ENCODE measurements around the gene TMOD2. TPM values are rescaled to one million over a fixed set of nuclear protein-coding genes. Genes with fewer than 3 reads are reported as not detected.

The TMOD2 gene
- total RNA-seq, 6 experiments from 2014 or later: 1.1 to 2.5 (median 1.3) TPM

DNA sequence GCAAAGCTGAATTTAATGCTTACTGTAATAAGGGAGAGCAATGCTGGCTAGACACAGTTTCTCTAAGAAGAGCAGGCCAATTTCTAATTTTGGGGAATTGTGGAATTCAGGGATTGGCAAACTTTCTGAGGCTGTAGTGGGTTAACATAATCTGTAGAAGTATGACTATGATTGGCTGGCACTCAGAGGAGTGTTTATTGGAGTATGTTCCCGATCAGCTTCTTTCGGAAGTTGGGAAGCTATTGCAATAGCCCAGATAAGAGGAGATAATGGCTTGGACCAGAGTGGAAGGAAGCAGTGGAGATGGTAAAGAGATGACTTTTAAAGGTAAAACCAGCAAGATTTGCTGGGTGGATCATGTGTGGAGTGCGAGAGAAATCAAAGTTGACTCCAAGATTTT is 97.4 kb downstream of the TMOD2 start:
- H3K4me1 ChIP-seq: peaks cover 0 to 18% (median 6%) of the 10 kb centered on the region in 4 donors
- WGBS (ENCODE audit: insufficient coverage, low coverage, low lambda C conversion rate, missing lambda C conversion rate): 49% methylated on average over 3 of the region's 3 CpGs
- H3K36me3 ChIP-seq: no peaks in the 10 kb centered on the region
- peak; percentile 36 to 58 (median 48) for ATAC-seq
- no peak overlapping the region for H3K27ac ChIP-seq
- TF ChIP-seq, protein P1, sequence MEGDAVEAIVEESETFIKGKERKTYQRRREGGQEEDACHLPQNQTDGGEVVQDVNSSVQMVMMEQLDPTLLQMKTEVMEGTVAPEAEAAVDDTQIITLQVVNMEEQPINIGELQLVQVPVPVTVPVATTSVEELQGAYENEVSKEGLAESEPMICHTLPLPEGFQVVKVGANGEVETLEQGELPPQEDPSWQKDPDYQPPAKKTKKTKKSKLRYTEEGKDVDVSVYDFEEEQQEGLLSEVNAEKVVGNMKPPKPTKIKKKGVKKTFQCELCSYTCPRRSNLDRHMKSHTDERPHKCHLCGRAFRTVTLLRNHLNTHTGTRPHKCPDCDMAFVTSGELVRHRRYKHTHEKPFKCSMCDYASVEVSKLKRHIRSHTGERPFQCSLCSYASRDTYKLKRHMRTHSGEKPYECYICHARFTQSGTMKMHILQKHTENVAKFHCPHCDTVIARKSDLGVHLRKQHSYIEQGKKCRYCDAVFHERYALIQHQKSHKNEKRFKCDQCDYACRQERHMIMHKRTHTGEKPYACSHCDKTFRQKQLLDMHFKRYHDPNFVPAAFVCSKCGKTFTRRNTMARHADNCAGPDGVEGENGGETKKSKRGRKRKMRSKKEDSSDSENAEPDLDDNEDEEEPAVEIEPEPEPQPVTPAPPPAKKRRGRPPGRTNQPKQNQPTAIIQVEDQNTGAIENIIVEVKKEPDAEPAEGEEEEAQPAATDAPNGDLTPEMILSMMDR (IDR thresholded peaks at IDR 0.05): no peak
- no peak for TF ChIP-seq POLR2A (IDR thresholded peaks at IDR 0.05)
- intact Hi-C loops (cut with DNase I): no loop called here
- H3K9me3 ChIP-seq: no peaks in the 10 kb centered on the region
- DNase-seq: no peak
- H3K27me3 ChIP-seq: no peaks in the 10 kb centered on the region
- H3K4me3 ChIP-seq: no peak overlapping the region

GRCh38 chr15:51849860-51850259 is 98.5 kb downstream of the TMOD2 start:
- Histone ChIP-seq H3K36me3 (no peaks in the 10 kb centered on the region), H3K27me3 (no peaks in the 10 kb centered on the region), H3K4me3 (no peak overlapping the region), H3K4me1 (peaks cover 0 to 26% (median 11%) of the 10 kb centered on the region in 4 donors), H3K9me3 (no peaks in the 10 kb centered on the region), H3K27ac (no peak overlapping the region)
- ATAC-seq: no peak
- WGBS (ENCODE audit: insufficient coverage, low coverage, low lambda C conversion rate, missing lambda C conversion rate): 100% methylated on average over 3 of the region's 3 CpGs
- no peak for TF ChIP-seq POLR2A (IDR thresholded peaks at IDR 0.05)
- TF ChIP-seq, protein P1 (IDR thresholded peaks at IDR 0.05): no peak
- no peak for DNase-seq
- intact Hi-C loops (cut with DNase I): no loop called here

DNA sequence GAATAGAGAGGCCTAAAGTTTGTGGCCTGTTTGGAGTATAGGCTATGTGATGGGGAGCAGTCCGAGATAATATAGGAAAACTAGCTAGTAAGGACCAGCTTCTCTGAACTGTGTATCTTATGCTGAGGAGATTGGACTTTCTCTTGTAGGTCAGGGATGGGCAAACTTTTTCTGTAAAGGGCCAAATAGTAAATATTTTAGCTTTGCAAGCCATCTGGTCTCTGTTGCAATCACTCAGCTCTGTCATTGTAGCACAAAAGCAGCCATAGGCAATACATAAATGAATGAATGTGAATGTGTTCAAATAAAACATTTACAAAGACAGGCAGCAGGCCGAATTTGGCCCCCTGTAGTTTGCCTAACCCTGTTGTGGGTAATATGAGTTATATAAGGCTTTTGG is 102.6 kb downstream of the TMOD2 start:
- WGBS (ENCODE audit: insufficient coverage, low coverage, low lambda C conversion rate, missing lambda C conversion rate): 26% methylated on average over 2 of the region's 2 CpGs
- peaks cover 0 to 42% (median 11%) of the 10 kb centered on the region in 4 donors for H3K4me1 ChIP-seq
- intact Hi-C loops (cut with DNase I): no loop called here
- no peaks in the 10 kb centered on the region for H3K36me3 ChIP-seq
- no peaks in the 10 kb centered on the region for H3K27me3 ChIP-seq
- H3K9me3 ChIP-seq: no peaks in the 10 kb centered on the region
- TF ChIP-seq, protein P1 (IDR thresholded peaks at IDR 0.05): no peak
- no peak for TF ChIP-seq POLR2A (IDR thresholded peaks at IDR 0.05)
- peak overlapping the region in 1 of 3 donors; percentile 9 for H3K27ac ChIP-seq
- no peak for DNase-seq
- ATAC-seq: peak; percentile 81 to 91 (median 88)
- no peak overlapping the region for H3K4me3 ChIP-seq

- 100% methylated on average over 1 of the region's 1 CpG for WGBS (ENCODE audit: insufficient coverage, low coverage, low lambda C conversion rate, missing lambda C conversion rate)
- Histone ChIP-seq H3K27me3 (no peaks in the 10 kb centered on the region), H3K36me3 (no peaks in the 10 kb centered on the region), H3K9me3 (no peaks in the 10 kb centered on the region), H3K4me3 (no peak overlapping the region), H3K4me1 (peaks cover 0 to 39% (median 11%) of the 10 kb centered on the region in 4 donors), H3K27ac (no peak overlapping the region)
- intact Hi-C loops (cut with DNase I): no loop called here
- TF ChIP-seq, protein P1 (IDR thresholded peaks at IDR 0.05): no peak
- no peak for TF ChIP-seq POLR2A (IDR thresholded peaks at IDR 0.05)
- DNase-seq (no peak), ATAC-seq (peak in 1 of 4 donors; percentile 28)
Observed at GRCh38 chr15:51855612-51856011, 104.2 kb downstream of the TMOD2 start.
